ENCODE results near the gene STAG2.
A peak's percentile ranks its signal among the peaks of the same experiment; 100 is the strongest.

- TF ChIP-seq POLR2A (IDR thresholded peaks at IDR 0.05) (peak in 1 of 2 donors; percentile 65), CTCF (IDR thresholded peaks at IDR 0.05) (no peak)
Observed at GRCh38 chrX:123962794-123963373, 1.4 kb downstream of the STAG2 start.
